IMR-90 (cell line): Measurements from ENCODE around the gene SERPIND1. TPM values are rescaled to one million over a fixed set of nuclear protein-coding genes. Genes with fewer than 3 reads are reported as not detected.

Experiments
- ATAC-seq: fragments of 200-7000 bp; cut with Tn5 transposase; 2 replicates; pipeline ENCODE4 v1.9.1; 2020; ENCODE audit warnings: low read depth, mild to moderate bottlenecking, moderate library complexity
- BruUV-seq: library from RNA; stranded (reverse); fragments of 400-500 nt; replicated peaks from 2 replicates; lab custom pipeline; 2021; lab: Mats Ljungman, UMichigan
- CTCF ChIA-PET: fragments of 300-600 bp; formaldehyde crosslinking; extraction: SDS; loops from one replicate; lab custom pipeline; 2021; ENCODE audit warnings: antibody characterized with exemption; lab: Yijun Ruan, JAX
- POLR2A ChIA-PET: fragments of 300-600 bp; sonication (Branson Sonifier 250); formaldehyde crosslinking; loops from one replicate; lab custom pipeline; 2022; ENCODE audit warnings: antibody characterized with exemption; ENCODE audit not compliant: unreplicated experiment; lab: Charles Lee
- DNase-seq: peaks from one replicate; pipeline ENCODE4 v3.0.0; 2013
- H2AFZ ChIP-seq: replicated peaks from 2 replicates; pipeline ENCODE3; 2013; ENCODE audit warnings: low read length, mild to moderate bottlenecking; ENCODE audit not compliant: poor library complexity
- H2AK5ac ChIP-seq: 2 replicates; pipeline ENCODE4 v1.6.1; 2013; ENCODE audit warnings: low read depth, low read length, inconsistent platforms
- H2AK9ac ChIP-seq: replicated peaks from 2 replicates; pipeline ENCODE3; 2013; ENCODE audit warnings: mild to moderate bottlenecking, low read depth, low read length, moderate library complexity; ENCODE audit not compliant: poor library complexity
- H2BK120ac ChIP-seq: 2 replicates; pipeline ENCODE4 v1.6.1; 2013; ENCODE audit warnings: low read depth, low read length, inconsistent platforms
- H2BK15ac ChIP-seq: 3 replicates; pipeline ENCODE4 v1.6.1; 2013; ENCODE audit warnings: low read depth, low read length, inconsistent platforms
- H2BK20ac ChIP-seq: 2 replicates; pipeline ENCODE4 v1.6.1; 2013; ENCODE audit warnings: low read depth, mild to moderate bottlenecking, inconsistent platforms, low read length, moderate library complexity
- H2BK5ac ChIP-seq: 2 replicates; pipeline ENCODE4 v1.6.1; 2013; ENCODE audit warnings: mild to moderate bottlenecking, low read depth, low read length, inconsistent platforms; ENCODE audit not compliant: poor library complexity, severe bottlenecking
- H3K14ac ChIP-seq: replicated peaks from 2 replicates; pipeline ENCODE4 v1.6.1; 2013; ENCODE audit warnings: low read depth, low read length, inconsistent platforms
- H3K18ac ChIP-seq: 2 replicates; pipeline ENCODE4 v1.6.1; 2013; ENCODE audit warnings: low read depth, low read length, control low read depth
- H3K23ac ChIP-seq: 2 replicates; pipeline ENCODE4 v1.6.1; 2013; ENCODE audit warnings: low read depth, low read length, inconsistent platforms
- H3K27ac ChIP-seq: 2 replicates; pipeline ENCODE4 v1.5.1; 2013; ENCODE audit warnings: mild to moderate bottlenecking, control low read depth, low read length; ENCODE audit not compliant: insufficient read depth
- H3K27me3 ChIP-seq: 2 replicates; pipeline ENCODE4 v1.6.1; 2013; ENCODE audit warnings: low read length; ENCODE audit not compliant: control insufficient read depth, insufficient read depth
- H3K36me3 ChIP-seq: 2 replicates; pipeline ENCODE4 v1.6.1; 2013; ENCODE audit warnings: low read length, mixed read lengths; ENCODE audit not compliant: control insufficient read depth, insufficient read depth
- H3K4ac ChIP-seq: 2 replicates; pipeline ENCODE4 v1.6.1; 2013; ENCODE audit warnings: low read depth, low read length, inconsistent platforms
- H3K4me1 ChIP-seq: 2 replicates; pipeline ENCODE4 v1.6.1; 2013; ENCODE audit warnings: low read length, mixed read lengths; ENCODE audit not compliant: control insufficient read depth, insufficient read depth
- H3K4me2 ChIP-seq: 2 replicates; pipeline ENCODE4 v1.6.1; 2013; ENCODE audit warnings: low read depth, mild to moderate bottlenecking, control low read depth, low read length, moderate library complexity
- H3K4me3 ChIP-seq: 2 replicates; pipeline ENCODE4 v1.5.1; 2013; ENCODE audit warnings: low read depth, mild to moderate bottlenecking, control low read depth, low read length, moderate library complexity; ENCODE audit not compliant: insufficient read depth
- H3K56ac ChIP-seq: 2 replicates; pipeline ENCODE4 v1.6.1; 2013; ENCODE audit warnings: low read length, inconsistent platforms; ENCODE audit not compliant: insufficient read depth; ENCODE audit errors: extremely low read depth
- H3K79me1 ChIP-seq, 2 experiments: 2 replicates each; pipeline ENCODE4 v1.6.1; 2013; ENCODE audit warnings: low read length in 2 of 2, inconsistent platforms in 1 of 2, low read depth in 1 of 2
- H3K9ac ChIP-seq: 2 replicates; pipeline ENCODE4 v1.6.1; 2013; ENCODE audit warnings: low read depth, low read length, control low read depth
- H3K9me1 ChIP-seq: 2 replicates; pipeline ENCODE4 v1.6.1; 2013; ENCODE audit warnings: low read length, inconsistent platforms; ENCODE audit not compliant: insufficient read depth
- H3K9me3 ChIP-seq: 2 replicates; pipeline ENCODE4 v1.6.1; 2013; ENCODE audit warnings: low read length; ENCODE audit not compliant: control insufficient read depth, insufficient read depth
- H4K20me1 ChIP-seq: 2 replicates; pipeline ENCODE4 v1.6.1; 2013; ENCODE audit warnings: low read length, inconsistent platforms; ENCODE audit not compliant: insufficient read depth
- H4K5ac ChIP-seq: 2 replicates; pipeline ENCODE4 v1.6.1; 2013; ENCODE audit warnings: mild to moderate bottlenecking, low read depth, low read length, control low read depth
- H4K8ac ChIP-seq, 2 experiments: 2 replicates each; pipeline ENCODE4 v1.6.1; 2013; ENCODE audit warnings: low read depth in 2 of 2, low read length in 2 of 2, control low read depth in 1 of 2, inconsistent platforms in 1 of 2
- H4K91ac ChIP-seq: 2 replicates; pipeline ENCODE4 v1.6.1; 2013; ENCODE audit warnings: low read depth, low read length, inconsistent platforms; ENCODE audit not compliant: insufficient read depth
- CEBPB ChIP-seq: IDR thresholded peaks from 2 replicates; pipeline ENCODE4 v1.6.1; 2012; ENCODE audit warnings: low read depth, low read length, improper control_type of control experiment
- CHD1 ChIP-seq: IDR thresholded peaks from 2 replicates; pipeline ENCODE4 v1.6.1; 2012; ENCODE audit warnings: low read depth, low read length, improper control_type of control experiment
- MAFK ChIP-seq: IDR thresholded peaks from 2 replicates; pipeline ENCODE4 v1.6.1; 2012; ENCODE audit warnings: low read depth, low read length, improper control_type of control experiment
- MAZ ChIP-seq: IDR thresholded peaks from 2 replicates; pipeline ENCODE4 v1.6.1; 2012; ENCODE audit warnings: low read depth, mild to moderate bottlenecking, low read length, improper control_type of control experiment, moderate library complexity, borderline replicate concordance
- MXI1 ChIP-seq: IDR thresholded peaks from 2 replicates; pipeline ENCODE4 v1.6.1; 2012; ENCODE audit warnings: low read depth, mild to moderate bottlenecking, low read length, moderate library complexity, borderline replicate concordance
- RCOR1 ChIP-seq: IDR thresholded peaks from 2 replicates; pipeline ENCODE4 v1.6.1; 2012; ENCODE audit warnings: mild to moderate bottlenecking, low read length, improper control_type of control experiment; ENCODE audit not compliant: insufficient replicate concordance
- SMC3 ChIP-seq: fragments of 150-350 bp; IDR thresholded peaks from 2 replicates; pipeline ENCODE4 v1.6.1; 2016; ENCODE audit warnings: low read depth, mild to moderate bottlenecking, antibody characterized with exemption, low read length, moderate library complexity
- WGBS, 2 experiments: methylation state at CpG; one replicate each; pipeline versions ENCODE4 v1.1.5 to v1.1.7; 2013; ENCODE audit warnings: missing lambda C conversion rate in 2 of 2; ENCODE audit not compliant: insufficient read length in 1 of 2; ENCODE audit errors: extremely low coverage in 2 of 2; 5-methylcytosine and 5-hydroxymethylcytosine counted together
- dilution Hi-C: fragments of 300-500 bp; cut with HindIII; formaldehyde crosslinking; loops from one replicate; pipeline ENCODE4 v1.14.3; 2018; ENCODE audit warnings: low sequenced_read_pairs; ENCODE audit not compliant: unreplicated experiment
- in situ Hi-C: fragments of 300-500 bp; cut with MboI; formaldehyde crosslinking; loops from 3 replicates; pipeline ENCODE4 v1.14.3; 2019; ENCODE audit warnings: low sequenced_read_pairs, inconsistent platforms, mixed read lengths
- intact Hi-C: fragments of 100-400 bp; cut with micrococcal nuclease; formaldehyde crosslinking; loops from 2 replicates; pipeline ENCODE4 v1.10.0; 2022
- polyA plus RNA-seq, 3 experiments: library from polyadenylated mRNA; depleted of rRNA; stranded (reverse); fragments of >200 nt; gene quantifications; 2 replicates each; pipeline ENCODE4 v1.2.3, GENCODE V29; 2012; ENCODE audit warnings: low replicate concordance in 1 of 3
- total RNA-seq: library from RNA; depleted of rRNA; stranded (reverse); fragments of >200 nt; gene quantifications from 2 replicates; pipeline ENCODE4 v1.2.3, GENCODE V29; 2012
- TF ChIP-seq, protein P1 (sequence below): fragments of 150-350 bp; IDR thresholded peaks from 2 replicates; pipeline ENCODE4 v1.6.1; 2016; ENCODE audit warnings: low read depth, mild to moderate bottlenecking, low read length, moderate library complexity, borderline replicate concordance
- TF ChIP-seq, protein P2 (sequence below): conservative IDR thresholded peaks from 2 replicates; pipeline ENCODE4 v1.5.1; 2012; ENCODE audit warnings: mild to moderate bottlenecking, low read depth, low read length, improper control_type of control experiment

The SERPIND1 gene
- total and polyA plus RNA-seq, 2 of the 4 experiments (the other 2 are of a cell fraction): 0.12 TPM; not detected in 1

DNA sequence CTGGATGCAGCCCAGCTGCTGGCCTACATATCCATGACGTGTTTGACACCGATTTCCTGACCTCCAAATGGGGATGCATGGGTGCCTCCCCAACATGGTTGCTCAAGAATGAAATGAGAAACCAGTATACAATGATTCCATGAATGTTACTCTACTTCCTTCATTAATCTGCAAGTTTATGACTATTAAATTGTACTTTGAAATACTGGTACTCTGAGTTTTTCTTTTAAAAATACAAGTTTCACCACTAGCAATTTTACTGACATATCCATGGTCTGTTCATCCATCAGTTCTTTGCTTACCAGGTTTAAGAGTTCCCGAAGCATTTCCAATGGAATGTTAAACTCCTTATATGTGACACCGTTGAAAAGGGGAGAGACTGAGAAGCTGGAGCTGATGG is 39.1 kb downstream of the SERPIND1 start:
- POLR2A ChIA-PET: no interaction called here
- intact Hi-C loops (no loop called here), in situ Hi-C loops (no loop called here), dilution Hi-C loops (no loop called here)
- Histone ChIP-seq H4K5ac (no peak overlapping the region), H4K8ac (no peak overlapping the region), H2BK5ac (no peak overlapping the region), H2AK9ac (no peak overlapping the region), H3K4ac (no peak overlapping the region), H3K23ac (no peak overlapping the region), H3K14ac (no peak overlapping the region), H3K4me2 (no peak overlapping the region), H3K79me1 (peaks cover 0 to 13% of the 10 kb centered on the region in 2 experiments; a peak in 1 of 4 replicates), H2BK20ac (no peak overlapping the region), H3K9ac (no peak overlapping the region), H2AK5ac (no peak overlapping the region), H2BK120ac (no peak overlapping the region), H3K18ac (no peak overlapping the region), H3K27ac (no peak overlapping the region), H2AFZ (no peak overlapping the region), H3K56ac (no peak overlapping the region), H3K4me3 (no peak overlapping the region), H3K9me1 (peaks cover 9% of the 10 kb centered on the region), H2BK15ac (no peak overlapping the region), H4K91ac (no peak overlapping the region), H3K9me3 (no peaks in the 10 kb centered on the region), H3K27me3 (no peaks in the 10 kb centered on the region), H4K20me1 (no peaks in the 10 kb centered on the region), H3K4me1 (no peaks in the 10 kb centered on the region), H3K36me3 (peaks cover 37% of the 10 kb centered on the region)
- 94% methylated on average over 2 of the region's 4 CpGs; no CpG with 5 or more reads in 1 of the 2 experiments for WGBS, 2 experiments
- no peak for TF ChIP-seq SMC3
- TF ChIP-seq, protein P1, sequence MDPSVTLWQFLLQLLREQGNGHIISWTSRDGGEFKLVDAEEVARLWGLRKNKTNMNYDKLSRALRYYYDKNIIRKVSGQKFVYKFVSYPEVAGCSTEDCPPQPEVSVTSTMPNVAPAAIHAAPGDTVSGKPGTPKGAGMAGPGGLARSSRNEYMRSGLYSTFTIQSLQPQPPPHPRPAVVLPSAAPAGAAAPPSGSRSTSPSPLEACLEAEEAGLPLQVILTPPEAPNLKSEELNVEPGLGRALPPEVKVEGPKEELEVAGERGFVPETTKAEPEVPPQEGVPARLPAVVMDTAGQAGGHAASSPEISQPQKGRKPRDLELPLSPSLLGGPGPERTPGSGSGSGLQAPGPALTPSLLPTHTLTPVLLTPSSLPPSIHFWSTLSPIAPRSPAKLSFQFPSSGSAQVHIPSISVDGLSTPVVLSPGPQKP: no peak
- TF ChIP-seq RCOR1: no peak
- no peak for TF ChIP-seq MAFK
- TF ChIP-seq CEBPB: no peak
- TF ChIP-seq CHD1: no peak
- TF ChIP-seq, protein P2, sequence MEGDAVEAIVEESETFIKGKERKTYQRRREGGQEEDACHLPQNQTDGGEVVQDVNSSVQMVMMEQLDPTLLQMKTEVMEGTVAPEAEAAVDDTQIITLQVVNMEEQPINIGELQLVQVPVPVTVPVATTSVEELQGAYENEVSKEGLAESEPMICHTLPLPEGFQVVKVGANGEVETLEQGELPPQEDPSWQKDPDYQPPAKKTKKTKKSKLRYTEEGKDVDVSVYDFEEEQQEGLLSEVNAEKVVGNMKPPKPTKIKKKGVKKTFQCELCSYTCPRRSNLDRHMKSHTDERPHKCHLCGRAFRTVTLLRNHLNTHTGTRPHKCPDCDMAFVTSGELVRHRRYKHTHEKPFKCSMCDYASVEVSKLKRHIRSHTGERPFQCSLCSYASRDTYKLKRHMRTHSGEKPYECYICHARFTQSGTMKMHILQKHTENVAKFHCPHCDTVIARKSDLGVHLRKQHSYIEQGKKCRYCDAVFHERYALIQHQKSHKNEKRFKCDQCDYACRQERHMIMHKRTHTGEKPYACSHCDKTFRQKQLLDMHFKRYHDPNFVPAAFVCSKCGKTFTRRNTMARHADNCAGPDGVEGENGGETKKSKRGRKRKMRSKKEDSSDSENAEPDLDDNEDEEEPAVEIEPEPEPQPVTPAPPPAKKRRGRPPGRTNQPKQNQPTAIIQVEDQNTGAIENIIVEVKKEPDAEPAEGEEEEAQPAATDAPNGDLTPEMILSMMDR: no peak
- no peak for TF ChIP-seq MAZ
- no peak for TF ChIP-seq MXI1
- no TSS peak for BruUV-seq
- CTCF ChIA-PET: interaction anchor here (1.8 kb wide), 1 partner anchor 29 kb away, joined by 5 read pairs; no protein-coding TSS in a partner anchor
- DNase-seq (peak; percentile 15), ATAC-seq (no peak)
